ENCODE measurements around the gene SHD.

DNA sequence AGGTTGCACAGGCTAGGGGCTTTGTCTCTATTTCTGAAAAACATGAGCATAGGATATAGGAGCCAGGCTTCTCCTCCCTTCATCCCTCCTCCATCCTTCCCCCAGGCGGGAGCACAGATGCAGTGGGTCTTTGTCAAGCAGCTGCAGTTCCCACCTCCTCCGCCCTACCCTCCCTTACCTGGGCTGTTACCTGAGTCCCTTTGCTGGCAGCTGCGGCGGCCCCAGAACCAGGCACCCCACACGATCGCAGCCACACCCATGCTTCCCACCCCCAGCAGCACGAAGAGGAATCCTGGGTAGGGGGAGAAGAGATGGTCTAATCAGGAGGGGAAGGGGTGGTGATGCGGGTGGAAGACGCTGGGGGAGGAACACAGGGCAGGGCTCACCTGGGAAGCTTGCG lies 15.3 kb downstream of the SHD start:
- TF ChIP-seq, protein P1, sequence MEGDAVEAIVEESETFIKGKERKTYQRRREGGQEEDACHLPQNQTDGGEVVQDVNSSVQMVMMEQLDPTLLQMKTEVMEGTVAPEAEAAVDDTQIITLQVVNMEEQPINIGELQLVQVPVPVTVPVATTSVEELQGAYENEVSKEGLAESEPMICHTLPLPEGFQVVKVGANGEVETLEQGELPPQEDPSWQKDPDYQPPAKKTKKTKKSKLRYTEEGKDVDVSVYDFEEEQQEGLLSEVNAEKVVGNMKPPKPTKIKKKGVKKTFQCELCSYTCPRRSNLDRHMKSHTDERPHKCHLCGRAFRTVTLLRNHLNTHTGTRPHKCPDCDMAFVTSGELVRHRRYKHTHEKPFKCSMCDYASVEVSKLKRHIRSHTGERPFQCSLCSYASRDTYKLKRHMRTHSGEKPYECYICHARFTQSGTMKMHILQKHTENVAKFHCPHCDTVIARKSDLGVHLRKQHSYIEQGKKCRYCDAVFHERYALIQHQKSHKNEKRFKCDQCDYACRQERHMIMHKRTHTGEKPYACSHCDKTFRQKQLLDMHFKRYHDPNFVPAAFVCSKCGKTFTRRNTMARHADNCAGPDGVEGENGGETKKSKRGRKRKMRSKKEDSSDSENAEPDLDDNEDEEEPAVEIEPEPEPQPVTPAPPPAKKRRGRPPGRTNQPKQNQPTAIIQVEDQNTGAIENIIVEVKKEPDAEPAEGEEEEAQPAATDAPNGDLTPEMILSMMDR (conservative IDR thresholded peaks at IDR 0.05) = no peak
- TF ChIP-seq EZH2 (IDR thresholded peaks at IDR 0.05; ENCODE audit: low read depth) = no peak
